HG02943 (cell line): ENCODE results near the gene RBM20.

ENCODE experiments used
- ATAC-seq: cut with Tn5 transposase; IDR thresholded peaks from one replicate; pipeline ENCODE4 v1.9.1; 2021; ENCODE audit warnings: mild to moderate bottlenecking, low read depth, moderate library complexity; ENCODE audit not compliant: unreplicated experiment

RBM20 gene

GRCh38 chr10:110802551-110803238, 158.6 kb downstream of the RBM20 start:
- peak; percentile 70 for ATAC-seq

GRCh38 chr10:110803239-110803749, 159.2 kb downstream of the RBM20 start:
- ATAC-seq, result peak; percentile 54

- ATAC-seq, result no peak
These were observed 159.7 kb downstream of the RBM20 start for GRCh38 chr10:110803830-110804338.

- no peak for ATAC-seq
These were observed 160.2 kb downstream of the RBM20 start for GRCh38 chr10:110804376-110804775.

GRCh38 chr10:110805292-110805691, 161.2 kb downstream of the RBM20 start:
- no peak for ATAC-seq

- ATAC-seq, result no peak
These were observed 162.2 kb downstream of the RBM20 start for GRCh38 chr10:110806335-110806734.

GRCh38 chr10:110808123-110808522, 164.0 kb downstream of the RBM20 start:
- ATAC-seq, result no peak

- no peak for ATAC-seq
These were observed 164.5 kb downstream of the RBM20 start for GRCh38 chr10:110808615-110809014.

GRCh38 chr10:110810625-110811024, 166.5 kb downstream of the RBM20 start:
- no peak for ATAC-seq

- no peak for ATAC-seq
These were observed 167.8 kb downstream of the RBM20 start for GRCh38 chr10:110811791-110812581.

- ATAC-seq, result no peak
These were observed 168.4 kb downstream of the RBM20 start for GRCh38 chr10:110812583-110812982.

GRCh38 chr10:110813743-110814472, 169.8 kb downstream of the RBM20 start:
- ATAC-seq, result no peak

- ATAC-seq, result no peak
These were observed 171.3 kb downstream of the RBM20 start for GRCh38 chr10:110815354-110816004.

- ATAC-seq, result no peak
These were observed 173.5 kb downstream of the RBM20 start for GRCh38 chr10:110817614-110818013.

GRCh38 chr10:110818311-110819256, 174.4 kb downstream of the RBM20 start:
- no peak for ATAC-seq

GRCh38 chr10:110820321-110820814, 176.2 kb downstream of the RBM20 start:
- ATAC-seq, result no peak

GRCh38 chr10:110821508-110821907, 177.4 kb downstream of the RBM20 start:
- ATAC-seq, result no peak

GRCh38 chr10:110822035-110822711, 178.0 kb downstream of the RBM20 start:
- no peak for ATAC-seq
